GM12892 (cell line): ENCODE measurements around the gene ERCC1.

Experiments
- POLR2A ChIP-seq: IDR thresholded peaks from 2 replicates; pipeline ENCODE4 v1.6.1; 2011; ENCODE audit warnings: low read depth, low read length, control low read depth
- POLR2AphosphoS5 ChIP-seq: IDR thresholded peaks from 2 replicates; pipeline ENCODE4 v1.6.1; 2011; ENCODE audit warnings: low read depth, low read length, control low read depth
- TAF1 ChIP-seq: IDR thresholded peaks from 2 replicates; pipeline ENCODE4 v1.6.1; 2011; ENCODE audit warnings: low read depth, mild to moderate bottlenecking, control low read depth, low read length, borderline replicate concordance

DNA sequence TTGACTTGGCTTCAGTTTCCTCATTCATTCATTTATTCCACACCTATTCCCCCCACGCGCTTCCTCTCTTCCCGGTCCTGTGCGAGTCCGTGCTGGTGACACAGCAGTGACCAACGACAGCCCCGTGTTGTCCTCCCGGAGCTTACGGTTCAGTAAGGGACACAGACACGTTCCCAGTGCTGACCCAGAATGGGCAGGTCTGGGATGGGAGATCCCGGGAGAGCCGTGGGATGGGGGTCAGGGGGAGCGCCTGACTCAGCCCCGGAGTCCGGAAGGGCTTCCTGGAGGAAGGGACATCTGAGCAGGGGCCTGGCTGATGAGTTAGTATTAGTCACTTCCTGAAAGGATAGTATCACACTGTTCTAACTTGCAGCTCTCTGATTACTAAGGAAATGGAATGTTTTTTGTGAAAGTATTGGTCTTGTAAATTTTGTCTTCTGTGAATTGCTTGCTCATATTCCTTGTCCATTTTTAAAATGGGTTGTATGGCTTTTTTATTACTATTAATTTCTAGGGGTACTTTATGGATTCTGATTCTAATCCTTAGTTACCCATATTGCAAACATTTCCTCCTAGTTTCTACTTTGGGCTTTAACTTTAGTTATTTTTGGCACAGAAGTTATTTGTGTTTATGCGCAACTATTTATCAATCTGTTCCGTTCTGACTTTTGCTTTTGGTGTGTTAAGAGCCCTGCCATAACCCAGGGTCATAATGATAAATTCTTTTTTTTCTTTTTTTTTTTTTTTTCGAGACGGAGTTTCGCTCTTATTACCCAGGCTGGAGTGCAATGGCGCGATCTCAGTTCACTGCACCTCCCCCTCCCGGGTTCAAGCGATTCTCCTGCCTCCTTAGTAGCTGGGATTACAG is 708 bp upstream of the ERCC1 start:
- TF ChIP-seq POLR2AphosphoS5 (no peak), TAF1 (no peak), POLR2A (no peak)
